Measurements from ENCODE around the gene HMGN4. TPM values are rescaled to one million over a fixed set of nuclear protein-coding genes. Genes with fewer than 3 reads are reported as not detected.

Gene HMGN4
- total and polyA plus RNA-seq, 9 of the 15 experiments (the other 6 are each of a cell fraction or from before 2014, with no cell fraction given), result 35.4 to 134 (median 94.1) TPM

- TF ChIP-seq REST (IDR thresholded peaks at IDR 0.05; ENCODE audit: borderline replicate concordance), result peak; percentile 99
- TF ChIP-seq REST (CRISPR knock-in tag; IDR thresholded peaks at IDR 0.05; ENCODE audit: low read depth), result no peak; the same call in none of the 2 replicates
- TF ChIP-seq NR2C1 (IDR thresholded peaks at IDR 0.05), result peak; percentile 94
- TF ChIP-seq NR2C1 (tag; IDR thresholded peaks at IDR 0.05), result peak; percentile 96
- peak; percentile 81 to 98 for TF ChIP-seq UBTF (IDR thresholded peaks at IDR 0.05; ENCODE audit: borderline replicate concordance in 1 of 2, low read depth in 2 of 2, low read length in 2 of 2)
- peak; percentile 18; the same call in 1 of the 2 replicates for TF ChIP-seq ZBTB2 (IDR thresholded peaks at IDR 0.05)
- peak; percentile 58 for TF ChIP-seq CXXC5 (CRISPR knock-in tag; IDR thresholded peaks at IDR 0.05)
- no peak; the same call in 1 of the 2 replicates for TF ChIP-seq ZNF644 (tag; IDR thresholded peaks at IDR 0.05; ENCODE audit: low read depth)
These were observed at the start of gene HMGN4 (continued) for GRCh38 chr6:26537846-26538571.

All from K562 (cell line).